ENCODE data around the gene SMIM35.

The SMIM35 gene

GRCh38 chr11:118056806-118057205, 30.0 kb downstream of the SMIM35 start:
- no peak for DNase-seq

- no peak for DNase-seq
Observed at GRCh38 chr11:118055966-118056365, 30.8 kb downstream of the SMIM35 start.

- DNase-seq: no peak
Observed at GRCh38 chr11:118054712-118055640, 31.8 kb downstream of the SMIM35 start.

GRCh38 chr11:118052581-118053206, 34.1 kb downstream of the SMIM35 start:
- DNase-seq: no peak

- no peak for DNase-seq
Observed at GRCh38 chr11:118051611-118052461, 34.9 kb downstream of the SMIM35 start.

GRCh38 chr11:118051136-118051610, 35.6 kb downstream of the SMIM35 start:
- DNase-seq: no peak

- no peak for DNase-seq
Observed at GRCh38 chr11:118050208-118050891, 36.4 kb downstream of the SMIM35 start.

GRCh38 chr11:118049771-118050170, 37.0 kb downstream of the SMIM35 start:
- no peak for DNase-seq

GRCh38 chr11:118048472-118049370, 38.0 kb downstream of the SMIM35 start:
- no peak for DNase-seq

- no peak for DNase-seq
Observed at GRCh38 chr11:118047749-118048148, 39.0 kb downstream of the SMIM35 start.

- no peak for DNase-seq
Observed at GRCh38 chr11:118046964-118047700, 39.6 kb downstream of the SMIM35 start.

- DNase-seq: no peak
Observed at GRCh38 chr11:118046051-118046963, 40.5 kb downstream of the SMIM35 start.

- no peak for DNase-seq
Observed at GRCh38 chr11:118045191-118045590, 41.6 kb downstream of the SMIM35 start.

- no peak for DNase-seq
Observed at GRCh38 chr11:118042796-118043195, 44.0 kb downstream of the SMIM35 start.

GRCh38 chr11:118042141-118042540, 44.6 kb downstream of the SMIM35 start:
- DNase-seq: no peak

GRCh38 chr11:118033443-118033842, 53.3 kb downstream of the SMIM35 start:
- DNase-seq: no peak

GRCh38 chr11:118028626-118029025, 58.1 kb downstream of the SMIM35 start:
- no peak for DNase-seq

GRCh38 chr11:118027694-118028093, 59.1 kb downstream of the SMIM35 start:
- no peak for DNase-seq

- DNase-seq: no peak
Observed at GRCh38 chr11:118021146-118021545, 65.6 kb downstream of the SMIM35 start.

GRCh38 chr11:118018401-118018800, 68.4 kb downstream of the SMIM35 start:
- DNase-seq: no peak
